Measurements from ENCODE around the gene RAB3GAP2. TPM values are rescaled to one million over a fixed set of nuclear protein-coding genes. Genes with fewer than 3 reads are reported as not detected.
A peak's percentile ranks its signal among the peaks of the same experiment; 100 is the strongest.
"Not testable (repeated sequence)": the region's sequence is repeated elsewhere in the genome, so short reads cannot be mapped to it uniquely, and the experiment has no call there.

Gene RAB3GAP2
- total and polyA plus RNA-seq, 12 donors = 5.7 to 35.8 (median 27.6) TPM

GRCh38 chr1:220207411-220207810 lies 64.8 kb downstream of the RAB3GAP2 start:
- TF ChIP-seq CTCF (IDR thresholded peaks at IDR 0.05) = no peak
- H3K27ac ChIP-seq = peak overlapping the region in 4 of 10 donors; percentile 9 to 43 (median 32)
- H3K9me3 ChIP-seq = no peaks in the 10 kb centered on the region
- intact Hi-C loops (cut with DNase I) = no loop called here
- no peak overlapping the region for H3K4me3 ChIP-seq
- DNase-seq (no peak), ATAC-seq (no peak)
- H3K36me3 ChIP-seq = peaks cover 0 to 97% (median 29%) of the 10 kb centered on the region in 9 donors
- no peaks in the 10 kb centered on the region for H3K4me1 ChIP-seq
- H3K27me3 ChIP-seq = no peaks in the 10 kb centered on the region

GRCh38 chr1:220204758-220205157 lies 67.5 kb downstream of the RAB3GAP2 start:
- intact Hi-C loops (cut with DNase I); H3K27ac ChIP-seq; DNase-seq; ATAC-seq; H3K9me3 ChIP-seq; H3K4me3 ChIP-seq; H3K27me3 ChIP-seq; H3K4me1 ChIP-seq: not testable (repeated sequence)
- WGBS, 2 donors = 100% methylated on average over 1 of the region's 2 CpGs; no CpG with 5 or more reads in 1 of the 2 donors
- H3K36me3 ChIP-seq = peaks cover 0 to 99% (median 39%) of the 10 kb centered on the region in 9 donors

DNA sequence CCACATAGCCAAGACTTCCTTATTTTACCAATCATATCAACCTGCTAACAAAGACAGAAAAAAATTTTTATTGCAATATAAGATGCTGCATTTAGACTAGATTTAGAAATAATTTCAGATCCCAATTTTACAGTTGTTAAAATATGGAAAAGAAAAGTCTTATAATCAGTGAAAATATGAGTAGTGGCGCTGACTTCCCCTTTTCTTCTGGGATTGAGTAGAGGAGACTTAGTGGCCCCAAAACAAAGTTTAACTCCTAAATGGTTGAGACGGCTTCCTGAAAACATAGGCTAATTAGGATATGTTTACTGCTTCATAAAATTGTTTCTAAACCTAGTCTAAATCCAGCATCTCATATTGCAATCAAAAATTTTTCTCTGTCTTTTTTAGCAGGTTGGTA lies 68.4 kb downstream of the RAB3GAP2 start:
- ATAC-seq = no peak
- H3K36me3 ChIP-seq = peaks cover 0 to 99% (median 46%) of the 10 kb centered on the region in 9 donors
- no peaks in the 10 kb centered on the region for H3K27me3 ChIP-seq
- no peak for DNase-seq
- no peak overlapping the region for H3K4me3 ChIP-seq
- H3K4me1 ChIP-seq = no peaks in the 10 kb centered on the region
- intact Hi-C loops (cut with DNase I) = no loop called here
- WGBS, 2 donors = 92 to 96% methylated on average over 2 of the region's 2 CpGs
- H3K9me3 ChIP-seq = no peaks in the 10 kb centered on the region
- no peak overlapping the region for H3K27ac ChIP-seq
- no peak for TF ChIP-seq CTCF (IDR thresholded peaks at IDR 0.05)

GRCh38 chr1:220198186-220199005 lies 73.9 kb downstream of the RAB3GAP2 start:
- peaks cover 0 to 7% (median 0%) of the 10 kb centered on the region in 9 donors for H3K4me1 ChIP-seq
- WGBS, 2 donors = 96% methylated on average over 5 of the region's 5 CpGs
- H3K27me3 ChIP-seq = no peaks in the 10 kb centered on the region
- H3K36me3 ChIP-seq = peaks cover 0 to 97% (median 39%) of the 10 kb centered on the region in 9 donors
- DNase-seq (no peak), ATAC-seq (no peak)
- no peaks in the 10 kb centered on the region for H3K9me3 ChIP-seq
- no peak overlapping the region for H3K27ac ChIP-seq
- intact Hi-C loops (cut with DNase I) = no loop called here
- no peak overlapping the region for H3K4me3 ChIP-seq
- no peak for TF ChIP-seq CTCF (IDR thresholded peaks at IDR 0.05)

DNA sequence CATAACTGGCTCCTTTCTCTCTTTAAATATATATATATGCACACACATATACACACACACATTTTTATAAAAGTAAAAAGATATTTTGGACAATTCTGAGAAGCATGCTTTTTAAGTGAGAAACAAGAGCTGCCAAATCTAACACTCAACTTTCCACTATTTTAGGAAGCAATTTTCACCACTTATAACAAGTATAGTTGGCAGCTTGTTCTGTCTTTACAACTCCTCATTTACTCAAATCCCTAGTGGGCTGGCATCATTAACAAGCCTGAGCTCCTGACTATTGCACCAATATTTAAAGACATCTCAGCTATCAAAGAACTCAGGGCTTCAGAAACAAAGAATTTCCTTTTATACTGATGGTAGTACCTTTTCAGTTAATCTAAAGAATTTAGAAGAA lies 76.6 kb downstream of the RAB3GAP2 start:
- DNase-seq (no peak), ATAC-seq (no peak)
- Histone ChIP-seq H3K36me3 (peaks cover 0 to 97% (median 36%) of the 10 kb centered on the region in 9 donors), H3K9me3 (no peaks in the 10 kb centered on the region), H3K27ac (no peak overlapping the region), H3K4me1 (peaks cover 0 to 7% (median 0%) of the 10 kb centered on the region in 9 donors), H3K27me3 (no peaks in the 10 kb centered on the region), H3K4me3 (no peak overlapping the region)
- intact Hi-C loops (cut with DNase I) = no loop called here
- no peak for TF ChIP-seq CTCF (IDR thresholded peaks at IDR 0.05)
